ENCODE data around the gene LMO2.
"Not testable (repeated sequence)": the region's sequence is repeated elsewhere in the genome, so short reads cannot be mapped to it uniquely, and the experiment has no call there.

The LMO2 gene

GRCh38 chr11:33891714-33892327, at the start of gene LMO2:
LMO2 (minus strand) TSS chr11:33892076; CDS start chr11:33869716, 22,360 bp downstream.
- peak; percentile 49 for DNase-seq

DNA sequence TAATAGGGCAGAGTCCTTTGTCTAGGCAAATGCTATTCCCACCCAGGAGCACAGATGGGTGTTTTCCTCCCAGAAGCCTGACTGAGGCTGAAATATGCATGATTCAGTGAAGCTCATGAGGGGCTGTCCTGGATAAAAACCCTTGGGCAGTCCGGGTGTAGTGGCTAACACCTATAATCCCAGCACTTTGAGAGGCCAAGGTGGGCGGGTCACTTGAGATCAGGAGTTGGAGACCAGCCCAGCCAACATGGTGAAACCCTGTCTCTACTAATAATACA, 48.6 kb upstream of the LMO2 start:
- no peak for DNase-seq

GRCh38 chr11:33936725-33937604, 45.1 kb upstream of the LMO2 start:
- peak; percentile 34 for DNase-seq

GRCh38 chr11:33935461-33936456, 43.9 kb upstream of the LMO2 start:
- DNase-seq, result no peak

- DNase-seq, result no peak
Observed at GRCh38 chr11:33935005-33935404, 43.1 kb upstream of the LMO2 start.

DNA sequence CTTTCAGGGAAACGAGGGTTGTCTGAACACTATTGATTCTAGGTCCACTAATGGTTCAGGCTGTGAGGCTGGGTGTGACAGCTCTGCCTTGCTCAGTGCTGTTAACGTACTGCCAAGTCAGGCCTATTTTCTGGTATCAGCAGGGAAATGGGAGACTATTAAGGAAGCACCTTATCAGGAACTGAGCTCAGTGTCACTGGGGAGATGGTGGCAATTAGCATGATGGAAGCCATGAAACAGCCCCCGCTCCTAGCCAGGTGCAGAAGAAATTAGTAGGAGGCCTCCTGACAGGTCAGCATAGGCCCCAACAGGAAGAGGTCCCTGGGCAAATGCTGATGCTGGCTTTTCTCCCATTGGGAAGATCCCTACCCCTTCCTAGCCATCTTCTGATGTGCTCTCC, 42.6 kb upstream of the LMO2 start:
- no peak for DNase-seq

DNA sequence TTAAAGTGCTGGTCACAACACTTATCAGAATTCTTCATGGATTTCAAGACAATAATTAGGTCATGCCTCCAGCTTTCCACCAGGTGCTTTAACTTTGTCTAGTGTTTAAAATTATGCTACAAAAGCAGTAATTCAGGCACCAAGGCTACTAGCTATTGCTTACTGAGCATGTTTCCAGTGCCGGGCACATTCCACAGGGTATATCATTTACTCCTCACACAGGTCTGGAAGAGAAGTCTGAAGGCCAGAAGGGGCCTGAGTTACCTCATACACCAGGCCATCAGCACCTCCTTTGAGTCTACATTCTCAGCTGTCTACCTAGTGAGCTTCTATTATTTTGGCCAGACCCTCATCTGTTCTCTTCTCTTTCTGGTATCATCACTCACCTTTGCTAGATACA, 41.7 kb upstream of the LMO2 start:
- DNase-seq, result no peak

GRCh38 chr11:33932721-33933120, 40.8 kb upstream of the LMO2 start:
- no peak for DNase-seq

GRCh38 chr11:33931739-33932366, 40.0 kb upstream of the LMO2 start:
- DNase-seq, result not testable (repeated sequence)

GRCh38 chr11:33931067-33931466, 39.2 kb upstream of the LMO2 start:
- peak; percentile 61 for DNase-seq

GRCh38 chr11:33930317-33931021, 38.6 kb upstream of the LMO2 start:
- DNase-seq, result peak; percentile 97

DNA sequence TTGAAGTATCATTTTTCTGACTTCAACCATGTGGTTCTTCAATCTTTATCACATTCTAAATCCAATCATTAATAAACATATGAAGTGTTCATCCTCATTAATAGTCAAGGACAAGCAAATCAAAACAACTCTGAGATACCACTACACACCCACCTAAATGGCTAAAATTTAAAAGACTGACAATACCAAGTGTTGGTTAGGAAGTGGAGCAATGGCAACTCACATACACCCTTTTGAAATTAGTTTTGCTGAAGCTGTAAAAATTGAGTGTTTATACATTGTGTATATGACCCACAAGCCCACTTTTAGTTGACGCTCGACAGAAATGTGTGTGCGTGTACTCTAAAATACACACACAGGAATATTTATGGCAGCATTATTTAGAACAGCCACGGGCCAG, 36.7 kb upstream of the LMO2 start:
- DNase-seq, result no peak

DNA sequence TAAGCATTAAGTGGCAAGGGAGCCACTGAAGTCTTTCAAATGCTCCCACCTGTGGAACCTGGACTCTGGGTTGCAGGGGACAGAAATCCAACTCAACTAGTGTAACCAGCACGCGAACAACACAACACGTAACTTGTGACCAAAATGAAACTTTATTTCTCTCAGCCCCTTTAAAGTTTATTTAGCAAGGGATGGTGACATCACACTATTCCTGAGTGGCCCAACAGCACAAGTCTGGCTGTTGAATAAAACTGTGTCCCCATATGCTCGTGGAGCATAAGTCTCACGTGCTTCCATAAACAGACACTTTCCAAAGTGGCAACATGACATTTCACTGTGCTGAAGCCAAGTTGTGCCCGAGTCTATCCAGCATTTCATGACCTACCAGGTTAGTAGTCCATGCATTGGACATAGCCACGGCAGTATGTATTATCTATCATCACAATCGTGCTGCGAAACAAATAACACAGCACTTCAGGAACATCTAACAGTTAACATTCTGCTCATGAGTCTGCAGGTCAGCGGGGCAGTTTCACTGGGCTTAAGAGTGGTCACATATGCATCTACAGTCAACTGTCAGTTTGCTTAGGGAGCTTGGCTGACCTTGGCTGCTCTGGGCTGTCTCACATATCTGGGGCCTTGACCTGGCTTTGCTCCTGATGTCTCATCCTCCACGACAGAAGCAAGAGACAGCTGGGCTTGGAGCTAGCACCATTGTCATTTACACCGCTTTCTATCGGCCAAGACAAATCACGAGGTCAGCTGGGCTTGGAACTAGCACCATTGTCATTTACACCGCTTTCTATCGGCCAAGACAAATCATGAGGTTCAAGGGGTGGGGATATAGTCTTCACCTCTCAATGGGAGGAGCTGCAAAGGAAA, 35.0 kb upstream of the LMO2 start:
- DNase-seq, result peak; percentile 72

GRCh38 chr11:33924341-33924740, 32.5 kb upstream of the LMO2 start:
- DNase-seq, result no peak

GRCh38 chr11:33923626-33924025, 31.8 kb upstream of the LMO2 start:
- no peak for DNase-seq

- DNase-seq, result peak; percentile 96
Observed at GRCh38 chr11:33920838-33921613, 29.1 kb upstream of the LMO2 start.

DNA sequence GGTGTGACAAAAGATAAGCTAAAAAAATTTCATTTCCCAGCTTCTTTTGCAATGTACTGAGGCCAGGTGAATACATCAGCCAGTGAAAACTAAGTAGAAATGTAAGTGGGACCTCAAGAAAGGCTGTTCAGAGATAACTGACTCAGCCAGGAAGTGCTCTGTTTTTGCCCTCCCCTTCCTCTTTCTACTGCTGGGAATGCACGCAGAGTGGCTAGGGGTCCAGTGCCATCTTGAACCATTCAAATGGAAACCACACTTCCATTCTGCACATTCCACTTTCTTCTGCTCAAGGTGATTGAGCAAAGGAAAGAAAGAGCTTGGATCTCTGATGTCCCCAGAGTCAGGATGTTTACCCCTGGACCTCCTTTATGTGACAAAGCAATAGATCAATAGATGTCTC, 27.8 kb upstream of the LMO2 start:
- DNase-seq, result peak; percentile 65

DNA sequence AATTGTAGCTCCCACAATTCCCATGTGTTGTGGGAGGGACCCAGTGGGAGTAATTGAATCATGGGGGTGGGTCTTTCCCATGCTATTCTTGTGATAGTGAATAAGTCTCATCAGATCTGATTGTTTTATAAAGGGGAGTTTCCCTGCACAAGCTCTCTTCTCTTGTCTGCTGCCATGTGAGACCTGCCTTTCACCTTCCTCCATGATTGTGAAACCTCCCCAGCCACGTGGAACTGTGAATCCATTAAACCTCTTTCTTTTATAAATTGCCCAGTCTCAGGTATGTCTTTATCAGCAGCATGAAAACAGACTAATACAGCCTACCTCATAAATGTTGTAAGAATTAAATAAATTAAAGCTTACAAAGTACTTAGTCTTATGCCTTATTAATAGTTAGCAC, 25.5 kb upstream of the LMO2 start:
- DNase-seq, result not testable (repeated sequence)

DNA sequence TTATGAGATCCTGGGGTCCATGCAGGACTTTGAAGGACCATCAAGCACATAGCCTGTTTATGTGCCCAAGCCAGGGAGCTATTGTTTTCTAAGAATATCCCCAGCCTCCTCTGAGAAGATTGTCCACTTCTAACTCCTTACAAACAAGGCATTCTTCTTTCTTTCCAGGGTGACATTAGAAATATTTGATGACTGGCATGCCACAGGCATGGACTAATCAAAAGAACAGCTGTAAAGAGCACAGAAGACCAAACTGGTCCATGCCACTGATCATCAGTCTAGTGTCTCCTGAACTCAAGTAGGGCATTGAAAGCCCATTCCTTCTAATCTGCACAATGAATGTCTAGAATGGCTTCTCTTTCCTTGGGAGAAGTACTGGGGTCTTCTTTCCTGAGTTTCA, 24.9 kb upstream of the LMO2 start:
- no peak for DNase-seq

DNA sequence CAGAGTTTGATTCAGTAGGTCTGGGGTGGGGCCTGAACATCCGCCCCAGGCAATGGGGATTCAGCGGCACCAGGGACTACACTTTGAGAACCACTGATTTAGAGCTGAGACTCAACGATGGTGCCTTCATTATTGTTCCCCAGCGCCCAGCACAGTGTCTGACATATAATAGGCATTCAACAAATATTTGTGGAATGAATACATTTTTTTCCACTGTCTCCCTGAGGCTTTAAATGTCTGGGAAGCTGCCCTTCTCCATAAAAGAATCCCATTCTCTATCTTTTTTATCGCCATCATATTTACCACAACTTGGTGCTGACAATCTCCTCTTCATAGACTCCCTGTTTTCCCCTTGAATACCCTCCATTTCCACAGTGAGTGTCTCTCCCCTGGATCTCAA, 23.6 kb upstream of the LMO2 start:
- DNase-seq, result no peak

Measured in inflammatory macrophage treated with lipopolysaccharide for 4 hours (primary cell).